ENCODE data around the gene RNF6.

GRCh38 chr13:26249551-26249950 is 27.4 kb upstream of the RNF6 start:
- TF ChIP-seq EZH2 (IDR thresholded peaks at IDR 0.05; ENCODE audit: borderline replicate concordance, low read length): no peak
- TF ChIP-seq CTCF (conservative IDR thresholded peaks at IDR 0.05 in 1 of 2, IDR thresholded peaks at IDR 0.05 in 1 of 2; ENCODE audit: extremely low read depth in 1 of 2, insufficient read depth in 1 of 2, low read depth in 1 of 2, low read length in 2 of 2): no peak
